NOMO-1 treated with dmso at 0.1 percent for 144 hours (cell line): ENCODE measurements around the gene PHF19.
A peak's percentile ranks its signal among the peaks of the same experiment; 100 is the strongest.

Experiments
- DNase-seq: peaks from one replicate; lab custom pipeline; 2025; ENCODE audit not compliant: unreplicated experiment; lab: John Stamatoyannopoulos, UW

PHF19 gene

GRCh38 chr9:120855827-120856670 lies 20.9 kb downstream of the PHF19 start:
- DNase-seq = no peak

- no peak for DNase-seq
Observed at GRCh38 chr9:120854596-120855327, 22.2 kb downstream of the PHF19 start.

GRCh38 chr9:120853198-120853597 lies 23.8 kb downstream of the PHF19 start:
- DNase-seq = no peak

GRCh38 chr9:120852240-120853010 lies 24.6 kb downstream of the PHF19 start:
- DNase-seq = no peak

- no peak for DNase-seq
Observed at GRCh38 chr9:120851449-120851848, 25.5 kb downstream of the PHF19 start.

GRCh38 chr9:120850315-120850714 lies 26.7 kb downstream of the PHF19 start:
- no peak for DNase-seq

- DNase-seq = no peak
Observed at GRCh38 chr9:120846906-120847305, 30.1 kb downstream of the PHF19 start.

- DNase-seq = no peak
Observed at GRCh38 chr9:120846251-120846889, 30.6 kb downstream of the PHF19 start.

GRCh38 chr9:120845255-120845654 lies 31.7 kb downstream of the PHF19 start:
- no peak for DNase-seq

- DNase-seq = peak; percentile 96
Observed at GRCh38 chr9:120842685-120843485, 34.1 kb downstream of the PHF19 start, which contains the start of gene PSMD5. TSS of gene PSMD5 (minus strand) at chr9:120842922. CDS start at chr9:120842909, 13 bp downstream.

GRCh38 chr9:120841930-120842684 lies 34.9 kb downstream of the PHF19 start:
- DNase-seq = no peak

GRCh38 chr9:120839146-120839545 lies 37.8 kb downstream of the PHF19 start:
- no peak for DNase-seq

GRCh38 chr9:120837921-120838320 lies 39.1 kb downstream of the PHF19 start:
- no peak for DNase-seq

- no peak for DNase-seq
Observed at GRCh38 chr9:120833325-120833724, 43.7 kb downstream of the PHF19 start.

- DNase-seq = no peak
Observed at GRCh38 chr9:120832807-120833206, 44.2 kb downstream of the PHF19 start.

GRCh38 chr9:120830865-120831264 lies 46.1 kb downstream of the PHF19 start:
- no peak for DNase-seq

GRCh38 chr9:120830151-120830550 lies 46.8 kb downstream of the PHF19 start:
- no peak for DNase-seq

- no peak for DNase-seq
Observed at GRCh38 chr9:120829650-120830049, 47.3 kb downstream of the PHF19 start.

GRCh38 chr9:120820095-120820494 lies 56.9 kb downstream of the PHF19 start:
- no peak for DNase-seq
